ENCODE data around the gene FADS2.
A peak's percentile ranks its signal among the peaks of the same experiment; 100 is the strongest.
"Not testable (repeated sequence)": the region's sequence is repeated elsewhere in the genome, so short reads cannot be mapped to it uniquely, and the experiment has no call there.

FADS2 gene

GRCh38 chr11:61880031-61880430, 51.9 kb downstream of the FADS2 start:
- DNase-seq (ENCODE audit: low spot score) = peak; percentile 55
- no peak for TF ChIP-seq CTCF (IDR thresholded peaks at IDR 0.05; ENCODE audit: extremely low read depth, missing control alignments)

GRCh38 chr11:61880454-61880853, 52.4 kb downstream of the FADS2 start:
- no peak for TF ChIP-seq CTCF (IDR thresholded peaks at IDR 0.05; ENCODE audit: extremely low read depth, missing control alignments)
- DNase-seq (ENCODE audit: low spot score) = no peak

- DNase-seq (ENCODE audit: low spot score) = no peak
- no peak for TF ChIP-seq CTCF (IDR thresholded peaks at IDR 0.05; ENCODE audit: extremely low read depth, missing control alignments)
These were observed 53.3 kb downstream of the FADS2 start for GRCh38 chr11:61881397-61881796.

- not testable (repeated sequence) for DNase-seq (ENCODE audit: low spot score)
These were observed 54.2 kb downstream of the FADS2 start for GRCh38 chr11:61882267-61882666.

- no peak for TF ChIP-seq CTCF (IDR thresholded peaks at IDR 0.05; ENCODE audit: extremely low read depth, missing control alignments)
- DNase-seq (ENCODE audit: low spot score) = no peak
These were observed 54.8 kb downstream of the FADS2 start for GRCh38 chr11:61882879-61883278.

- DNase-seq (ENCODE audit: low spot score) = no peak
- no peak for TF ChIP-seq CTCF (IDR thresholded peaks at IDR 0.05; ENCODE audit: extremely low read depth, missing control alignments)
These were observed 55.2 kb downstream of the FADS2 start for GRCh38 chr11:61883327-61883726.

GRCh38 chr11:61883947-61884346, 55.8 kb downstream of the FADS2 start:
- no peak for TF ChIP-seq CTCF (IDR thresholded peaks at IDR 0.05; ENCODE audit: extremely low read depth, missing control alignments)
- no peak for DNase-seq (ENCODE audit: low spot score)

GRCh38 chr11:61885166-61885778, 57.2 kb downstream of the FADS2 start:
- DNase-seq (ENCODE audit: low spot score) = no peak
- TF ChIP-seq CTCF (IDR thresholded peaks at IDR 0.05; ENCODE audit: extremely low read depth, missing control alignments) = no peak

Data from GM20000 (cell line).